ENCODE results near the gene ZNF574.

Gene ZNF574

GRCh38 chr19:42067315-42067888 is 8.6 kb upstream of the ZNF574 start:
- ATAC-seq (ENCODE audit: low read depth) (no peak), DNase-seq (ENCODE audit: low spot score in 2 of 2) (no peak)
- Mint-ChIP-seq H3K9me3 (no peaks in the 10 kb centered on the region), H3K4me1 (no peaks in the 10 kb centered on the region), H3K4me3 (no peak overlapping the region), H3K27ac (no peak overlapping the region), H3K36me3 (no peaks in the 10 kb centered on the region), H3K27me3 (peaks cover 19% of the 10 kb centered on the region)

GRCh38 chr19:42068361-42068755 is 7.6 kb upstream of the ZNF574 start:
- H3K36me3 Mint-ChIP-seq: no peaks in the 10 kb centered on the region
- DNase-seq (ENCODE audit: low spot score in 2 of 2) (no peak), ATAC-seq (ENCODE audit: low read depth) (no peak)
- H3K4me1 Mint-ChIP-seq: no peaks in the 10 kb centered on the region
- H3K27me3 Mint-ChIP-seq: peaks cover 17% of the 10 kb centered on the region
- H3K27ac Mint-ChIP-seq: no peak overlapping the region
- no peak overlapping the region for H3K4me3 Mint-ChIP-seq
- no peaks in the 10 kb centered on the region for H3K9me3 Mint-ChIP-seq

GRCh38 chr19:42068756-42069571 is 7.0 kb upstream of the ZNF574 start:
- H3K27ac Mint-ChIP-seq: no peak overlapping the region
- DNase-seq (ENCODE audit: low spot score in 2 of 2) (no peak), ATAC-seq (ENCODE audit: low read depth) (no peak)
- H3K36me3 Mint-ChIP-seq: no peaks in the 10 kb centered on the region
- no peak overlapping the region for H3K4me3 Mint-ChIP-seq
- H3K9me3 Mint-ChIP-seq: no peaks in the 10 kb centered on the region
- no peaks in the 10 kb centered on the region for H3K4me1 Mint-ChIP-seq
- H3K27me3 Mint-ChIP-seq: peaks cover 15% of the 10 kb centered on the region

GRCh38 chr19:42069619-42070351 is 6.2 kb upstream of the ZNF574 start, which contains the start of gene GRIK5:
Gene GRIK5 (minus strand): TSS chr19:42070206. CDS start chr19:42065770, 4,436 bp downstream.
- ATAC-seq (ENCODE audit: low read depth) (no peak), DNase-seq (ENCODE audit: low spot score in 2 of 2) (no peak)
- Mint-ChIP-seq H3K4me3 (no peak within 1 kb of the TSS), H3K27me3 (peaks cover 7% of the 10 kb centered on the region), H3K36me3 (no peaks in the 10 kb centered on the region), H3K9me3 (no peaks in the 10 kb centered on the region), H3K4me1 (no peaks in the 10 kb centered on the region), H3K27ac (no peak within 1 kb of the TSS)

- ATAC-seq (ENCODE audit: low read depth) (no peak), DNase-seq (ENCODE audit: low spot score in 2 of 2) (no peak)
- Mint-ChIP-seq H3K27me3 (peaks cover 4% of the 10 kb centered on the region), H3K27ac (no peak overlapping the region), H3K9me3 (no peaks in the 10 kb centered on the region), H3K4me3 (no peak overlapping the region), H3K4me1 (peaks cover 7% of the 10 kb centered on the region), H3K36me3 (peaks cover 3% of the 10 kb centered on the region)
Measured at GRCh38 chr19:42071247-42071646, 4.7 kb upstream of the ZNF574 start.

- peaks cover 3% of the 10 kb centered on the region for H3K36me3 Mint-ChIP-seq
- H3K9me3 Mint-ChIP-seq: no peaks in the 10 kb centered on the region
- DNase-seq (ENCODE audit: low spot score in 2 of 2) (no peak), ATAC-seq (ENCODE audit: low read depth) (no peak)
- peaks cover 4% of the 10 kb centered on the region for H3K27me3 Mint-ChIP-seq
- H3K4me3 Mint-ChIP-seq: peak overlapping the region; percentile 93
- peaks cover 28% of the 10 kb centered on the region for H3K4me1 Mint-ChIP-seq
- H3K27ac Mint-ChIP-seq: peak overlapping the region; percentile 99
Measured at GRCh38 chr19:42074513-42075363, 1.2 kb upstream of the ZNF574 start.

- Mint-ChIP-seq H3K27ac (peak overlapping the region; percentile 99), H3K4me3 (peak overlapping the region; percentile 93), H3K9me3 (no peaks in the 10 kb centered on the region), H3K27me3 (peaks cover 3% of the 10 kb centered on the region), H3K36me3 (peaks cover 3% of the 10 kb centered on the region), H3K4me1 (peaks cover 28% of the 10 kb centered on the region)
- no peak for ATAC-seq (ENCODE audit: low read depth)
- DNase-seq (ENCODE audit: low spot score in 2 of 2): no peak
Measured at GRCh38 chr19:42075364-42075615, 676 bp upstream of the ZNF574 start.

GRCh38 chr19:42076380-42076944 is 496 bp downstream of the ZNF574 start:
- Mint-ChIP-seq H3K27ac (peak overlapping the region; percentile 99), H3K9me3 (no peaks in the 10 kb centered on the region), H3K4me3 (peak overlapping the region; percentile 90), H3K27me3 (no peaks in the 10 kb centered on the region), H3K4me1 (peaks cover 31% of the 10 kb centered on the region), H3K36me3 (peaks cover 8% of the 10 kb centered on the region)
- ATAC-seq (ENCODE audit: low read depth) (peak; percentile 15), DNase-seq (ENCODE audit: low spot score in 2 of 2) (no peak)

GRCh38 chr19:42078058-42078457 is 2.1 kb downstream of the ZNF574 start:
- DNase-seq (ENCODE audit: low spot score in 2 of 2) (no peak), ATAC-seq (ENCODE audit: low read depth) (no peak)
- H3K4me1 Mint-ChIP-seq: peaks cover 36% of the 10 kb centered on the region
- no peaks in the 10 kb centered on the region for H3K27me3 Mint-ChIP-seq
- peak overlapping the region; percentile 99 for H3K27ac Mint-ChIP-seq
- peaks cover 8% of the 10 kb centered on the region for H3K36me3 Mint-ChIP-seq
- H3K9me3 Mint-ChIP-seq: no peaks in the 10 kb centered on the region
- H3K4me3 Mint-ChIP-seq: peak overlapping the region; percentile 32

GRCh38 chr19:42078538-42079275 is 2.7 kb downstream of the ZNF574 start:
- peaks cover 36% of the 10 kb centered on the region for H3K4me1 Mint-ChIP-seq
- no peaks in the 10 kb centered on the region for H3K27me3 Mint-ChIP-seq
- no peak for ATAC-seq (ENCODE audit: low read depth)
- H3K36me3 Mint-ChIP-seq: peaks cover 8% of the 10 kb centered on the region
- H3K27ac Mint-ChIP-seq: peak overlapping the region; percentile 99
- H3K9me3 Mint-ChIP-seq: no peaks in the 10 kb centered on the region
- no peak for DNase-seq (ENCODE audit: low spot score in 2 of 2)
- peak overlapping the region; percentile 15 for H3K4me3 Mint-ChIP-seq

GRCh38 chr19:42079276-42079669 is 3.3 kb downstream of the ZNF574 start:
- H3K27me3 Mint-ChIP-seq: no peaks in the 10 kb centered on the region
- H3K4me3 Mint-ChIP-seq: no peak overlapping the region
- ATAC-seq (ENCODE audit: low read depth) (no peak), DNase-seq (ENCODE audit: low spot score in 2 of 2) (no peak)
- no peaks in the 10 kb centered on the region for H3K9me3 Mint-ChIP-seq
- peaks cover 8% of the 10 kb centered on the region for H3K36me3 Mint-ChIP-seq
- H3K27ac Mint-ChIP-seq: no peak overlapping the region
- H3K4me1 Mint-ChIP-seq: peaks cover 36% of the 10 kb centered on the region

- peaks cover 8% of the 10 kb centered on the region for H3K36me3 Mint-ChIP-seq
- H3K27me3 Mint-ChIP-seq: no peaks in the 10 kb centered on the region
- no peaks in the 10 kb centered on the region for H3K9me3 Mint-ChIP-seq
- no peak overlapping the region for H3K27ac Mint-ChIP-seq
- no peak for ATAC-seq (ENCODE audit: low read depth)
- DNase-seq (ENCODE audit: low spot score in 2 of 2): no peak
- H3K4me1 Mint-ChIP-seq: peaks cover 36% of the 10 kb centered on the region
- H3K4me3 Mint-ChIP-seq: no peak overlapping the region
Measured at GRCh38 chr19:42079886-42080763, 4.2 kb downstream of the ZNF574 start.

All from memory B cell (primary cell).